Stomach (tissue), 4 donors: Measurements from ENCODE around the gene SMYD5.

Source experiments
- CTCF ChIP-seq, 7 experiments: fragments of 450-650 bp in 4 of 7; fragments of 200-600 bp in 3 of 7; sonication (generic) in 3 of 7; IDR thresholded peaks; one replicate each; pipeline ENCODE4 v1.5.1; 2016 to 2019; ENCODE audit warnings: antibody characterized with exemption in 7 of 7, control low read depth in 2 of 7, mild to moderate bottlenecking in 1 of 7
- EP300 ChIP-seq: sonication (generic); formaldehyde crosslinking; IDR thresholded peaks from one replicate; pipeline ENCODE4 v1.6.1; 2017; ENCODE audit warnings: antibody characterized with exemption
- POLR2A ChIP-seq, 4 donors: fragments of 450-650 bp; IDR thresholded peaks; one replicate each; pipeline ENCODE4 v1.6.1; 2016; ENCODE audit warnings: antibody characterized with exemption in 4 of 4, control low read depth in 2 of 4, mild to moderate bottlenecking in 1 of 4, moderate library complexity in 1 of 4
- POLR2AphosphoS5 ChIP-seq, 3 donors: sonication (generic); formaldehyde crosslinking; IDR thresholded peaks; one replicate each; pipeline ENCODE4 v1.6.1; 2016; ENCODE audit warnings: antibody characterized with exemption in 3 of 3

GRCh38 chr2:73210019-73210418, 4.0 kb upstream of the SMYD5 start:
- TF ChIP-seq CTCF (IDR thresholded peaks at IDR 0.05) (no peak), POLR2A (IDR thresholded peaks at IDR 0.05) (no peak), POLR2AphosphoS5 (IDR thresholded peaks at IDR 0.05) (no peak), EP300 (no peak)
